Uterus (tissue), 4 donors: ENCODE results near the gene ZFP36L2. TPM values are rescaled to one million over a fixed set of nuclear protein-coding genes. Genes with fewer than 3 reads are reported as not detected.

Experiments
- DNase-seq, 2 donors: peaks; one replicate each; pipeline ENCODE4 v3.0.0-alpha.2; 2019 to 2020
- H3K27ac ChIP-seq, 2 donors: fragments of 200-600 bp; sonication (generic); 1 replicate in 1 of 2; 2 replicates in 1 of 2; pipeline ENCODE4 v1.5.1; 2016 to 2018
- H3K27me3 ChIP-seq, 2 donors: fragments of 200-600 bp; sonication (generic); one replicate each; pipeline ENCODE4 v1.5.1; 2018 to 2019; ENCODE audit warnings: control low read depth in 1 of 2
- H3K36me3 ChIP-seq, 2 donors: fragments of 200-600 bp; sonication (generic); one replicate each; pipeline ENCODE4 v1.5.1; 2019; ENCODE audit warnings: control low read depth in 1 of 2
- H3K4me1 ChIP-seq, 2 donors: fragments of 200-600 bp; sonication (generic); one replicate each; pipeline ENCODE4 v1.5.1; 2018 to 2019; ENCODE audit warnings: control low read depth in 1 of 2
- H3K4me3 ChIP-seq, 2 donors: fragments of 200-600 bp; sonication (generic); 1 replicate in 1 of 2; 2 replicates in 1 of 2; pipeline ENCODE4 v1.5.1; 2018 to 2019; ENCODE audit warnings: mild to moderate bottlenecking in 1 of 2
- H3K9me3 ChIP-seq, 2 donors: fragments of 200-600 bp; sonication (generic); one replicate each; pipeline ENCODE4 v1.5.1; 2019; ENCODE audit warnings: control low read depth in 1 of 2
- POLR2A ChIP-seq, 2 donors: fragments of 450-650 bp; IDR thresholded peaks; one replicate each; pipeline ENCODE4 v1.6.1; 2016; ENCODE audit warnings: antibody characterized with exemption in 2 of 2, mild to moderate bottlenecking in 1 of 2, moderate library complexity in 1 of 2
- intact Hi-C: fragments of 100-400 bp; cut with DNase I; formaldehyde crosslinking; loops from one replicate; pipeline ENCODE4 v1.15.1; 2023; ENCODE audit warnings: low total_unique reads
- total RNA-seq, 4 donors: library from RNA; depleted of rRNA in 3 of 4; stranded (reverse); fragments of >200 nt in 3 of 4; gene quantifications; one replicate each; pipeline versions ENCODE4 v1.1.0 to v1.2.4, GENCODE V29; 2014 to 2023
- TF ChIP-seq, protein P1 (sequence below), 4 experiments: fragments of 200-600 bp in 2 of 4; fragments of 450-650 bp in 2 of 4; sonication (generic) in 2 of 4; IDR thresholded peaks; one replicate each; pipeline ENCODE4 v1.5.1; 2016 to 2019; ENCODE audit warnings: antibody characterized with exemption in 4 of 4, mild to moderate bottlenecking in 2 of 4, moderate library complexity in 1 of 4
- donor health status: DM: yes; HTN: yes; CAD: no.

The ZFP36L2 gene
- total RNA-seq, 4 donors from 2014 or later, result 18.2 to 209 (median 67.2) TPM

DNA sequence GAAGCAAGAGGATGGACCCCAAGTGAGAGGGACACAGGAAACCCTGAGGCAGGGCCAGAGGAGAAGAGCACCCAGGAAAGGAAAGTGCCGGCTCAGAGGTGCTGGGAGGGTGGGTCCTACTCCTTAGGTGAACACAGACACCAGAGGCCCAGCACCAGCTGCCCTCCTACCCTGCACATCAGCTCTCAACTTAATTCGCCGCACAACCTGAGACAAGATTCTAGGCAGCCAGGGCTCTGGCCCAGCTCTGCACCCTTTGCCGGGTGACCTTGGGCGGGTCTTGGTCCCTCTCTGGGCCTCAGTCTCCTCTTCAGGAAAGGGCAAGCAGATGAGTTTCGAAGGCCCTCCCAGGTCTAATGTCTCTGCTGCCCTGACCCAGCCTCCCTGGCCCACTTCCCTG is 28.1 kb downstream of the ZFP36L2 start:
- no peak for DNase-seq
- Histone ChIP-seq H3K27me3 (no peaks in the 10 kb centered on the region), H3K4me1 (no peaks in the 10 kb centered on the region), H3K36me3 (no peaks in the 10 kb centered on the region), H3K4me3 (no peak overlapping the region), H3K27ac (no peak overlapping the region), H3K9me3 (no peaks in the 10 kb centered on the region)
- intact Hi-C loops, result no loop called here
- no peak for TF ChIP-seq POLR2A (IDR thresholded peaks at IDR 0.05)
- TF ChIP-seq, protein P1, sequence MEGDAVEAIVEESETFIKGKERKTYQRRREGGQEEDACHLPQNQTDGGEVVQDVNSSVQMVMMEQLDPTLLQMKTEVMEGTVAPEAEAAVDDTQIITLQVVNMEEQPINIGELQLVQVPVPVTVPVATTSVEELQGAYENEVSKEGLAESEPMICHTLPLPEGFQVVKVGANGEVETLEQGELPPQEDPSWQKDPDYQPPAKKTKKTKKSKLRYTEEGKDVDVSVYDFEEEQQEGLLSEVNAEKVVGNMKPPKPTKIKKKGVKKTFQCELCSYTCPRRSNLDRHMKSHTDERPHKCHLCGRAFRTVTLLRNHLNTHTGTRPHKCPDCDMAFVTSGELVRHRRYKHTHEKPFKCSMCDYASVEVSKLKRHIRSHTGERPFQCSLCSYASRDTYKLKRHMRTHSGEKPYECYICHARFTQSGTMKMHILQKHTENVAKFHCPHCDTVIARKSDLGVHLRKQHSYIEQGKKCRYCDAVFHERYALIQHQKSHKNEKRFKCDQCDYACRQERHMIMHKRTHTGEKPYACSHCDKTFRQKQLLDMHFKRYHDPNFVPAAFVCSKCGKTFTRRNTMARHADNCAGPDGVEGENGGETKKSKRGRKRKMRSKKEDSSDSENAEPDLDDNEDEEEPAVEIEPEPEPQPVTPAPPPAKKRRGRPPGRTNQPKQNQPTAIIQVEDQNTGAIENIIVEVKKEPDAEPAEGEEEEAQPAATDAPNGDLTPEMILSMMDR (IDR thresholded peaks at IDR 0.05), result no peak

DNA sequence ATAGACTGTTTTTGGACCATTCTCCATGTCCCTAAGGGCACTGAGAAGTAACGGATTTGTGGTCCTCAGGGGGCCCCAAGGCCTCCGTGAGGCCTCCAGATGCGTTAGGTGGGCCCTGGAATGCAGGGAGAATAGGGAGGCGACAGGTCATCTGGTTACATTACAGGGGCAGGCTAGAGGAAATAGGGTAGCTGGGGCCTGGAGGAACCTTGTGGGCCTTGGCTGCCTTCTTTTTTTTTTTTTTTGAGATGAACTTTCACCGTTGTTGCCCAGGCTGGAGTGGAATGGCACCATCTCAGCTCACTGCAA is 28.9 kb downstream of the ZFP36L2 start:
- H3K4me1 ChIP-seq, result no peaks in the 10 kb centered on the region
- no peak overlapping the region for H3K27ac ChIP-seq
- no peak overlapping the region for H3K4me3 ChIP-seq
- DNase-seq, result no peak
- H3K27me3 ChIP-seq, result no peaks in the 10 kb centered on the region
- no peak for TF ChIP-seq POLR2A (IDR thresholded peaks at IDR 0.05)
- TF ChIP-seq, protein P1 (IDR thresholded peaks at IDR 0.05), result no peak
- intact Hi-C loops, result no loop called here
- no peaks in the 10 kb centered on the region for H3K36me3 ChIP-seq
- H3K9me3 ChIP-seq, result no peaks in the 10 kb centered on the region

DNA sequence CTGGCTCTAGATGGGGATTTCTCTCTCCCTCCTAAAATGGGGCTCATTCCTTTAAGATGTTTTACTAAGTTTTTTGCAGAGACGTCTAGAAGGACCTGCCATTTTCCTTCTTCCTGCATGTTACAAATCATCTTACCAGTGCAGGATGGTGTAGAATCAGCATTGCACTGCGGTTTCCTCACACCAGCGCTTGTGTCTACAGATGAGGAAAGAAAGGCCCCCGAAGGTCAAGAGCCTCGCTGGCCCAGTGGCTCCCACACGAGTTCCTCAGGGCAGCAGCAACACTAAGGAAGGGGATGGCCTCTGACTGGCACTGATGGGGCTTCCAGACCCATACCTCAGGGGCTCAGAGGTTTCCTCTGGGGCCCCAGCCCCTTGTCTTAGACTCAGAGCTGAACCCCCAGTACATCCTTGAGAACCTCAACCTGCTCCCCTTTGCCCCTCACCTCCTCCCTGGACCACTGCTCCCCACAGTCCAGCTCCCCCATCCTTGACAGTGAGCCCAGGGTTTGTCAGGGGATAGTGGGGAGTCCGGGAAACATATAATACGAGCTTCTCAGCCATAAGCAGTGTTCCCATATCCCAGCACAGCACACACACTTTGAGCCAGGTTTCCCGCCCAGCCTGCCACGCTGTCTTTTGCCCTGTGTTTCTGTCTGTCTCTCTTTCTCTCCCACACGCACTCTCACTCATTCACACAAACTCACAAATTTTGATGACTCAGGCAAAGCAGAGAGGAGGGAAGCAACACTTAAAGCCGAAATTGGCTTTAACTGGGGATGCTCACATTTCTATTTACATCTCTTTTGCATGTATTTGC is 29.4 kb downstream of the ZFP36L2 start:
- intact Hi-C loops, result no loop called here
- no peak for DNase-seq
- TF ChIP-seq, protein P1 (IDR thresholded peaks at IDR 0.05), result no peak
- no peak for TF ChIP-seq POLR2A (IDR thresholded peaks at IDR 0.05)

DNA sequence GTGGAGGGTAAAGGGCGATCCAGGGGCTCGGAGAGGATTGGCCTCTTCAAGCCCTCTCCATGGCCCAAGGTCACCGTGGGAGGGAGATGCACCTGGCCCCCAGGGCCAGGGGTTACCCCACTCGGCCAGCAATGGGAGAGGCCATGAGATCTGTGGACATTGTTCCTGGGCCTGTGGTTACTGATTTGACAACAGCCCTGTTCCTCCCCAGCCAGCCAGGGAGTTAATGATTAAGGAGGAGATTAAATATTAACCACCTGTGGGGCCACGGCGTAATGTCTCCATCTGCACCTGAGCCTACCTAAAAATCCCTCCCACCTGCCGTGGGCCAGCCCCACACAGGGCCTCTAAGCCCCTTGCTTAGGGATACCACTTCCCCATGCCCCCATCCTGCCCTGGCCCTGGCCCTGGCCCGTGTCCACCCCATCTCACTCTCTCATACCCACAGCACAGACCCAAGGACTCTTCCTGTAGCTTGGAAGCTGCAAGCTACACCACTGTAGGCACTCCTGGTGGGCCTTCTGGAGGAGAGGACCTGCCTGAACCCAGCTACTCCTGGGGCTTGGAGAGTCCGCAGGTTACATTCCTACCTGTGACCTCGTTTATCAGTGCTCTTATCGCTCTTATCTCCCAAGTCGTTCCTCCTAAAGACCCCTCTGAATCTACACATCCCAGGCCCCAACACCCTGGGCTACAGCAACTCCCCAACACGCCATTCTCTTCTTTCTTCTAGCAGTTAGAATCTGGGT is 32.1 kb downstream of the ZFP36L2 start:
- no peak overlapping the region for H3K4me3 ChIP-seq

More for the DNA sequence above, 29.4 kb downstream of the ZFP36L2 start:
- Histone ChIP-seq H3K9me3 (no peaks in the 10 kb centered on the region), H3K36me3 (no peaks in the 10 kb centered on the region), H3K4me3 (no peak overlapping the region), H3K27ac (no peak overlapping the region), H3K4me1 (no peaks in the 10 kb centered on the region), H3K27me3 (no peaks in the 10 kb centered on the region)

More for the DNA sequence above, 32.1 kb downstream of the ZFP36L2 start:
- no peaks in the 10 kb centered on the region for H3K4me1 ChIP-seq
- no peak overlapping the region for H3K27ac ChIP-seq
- no peak for TF ChIP-seq POLR2A (IDR thresholded peaks at IDR 0.05)
- TF ChIP-seq, protein P1 (IDR thresholded peaks at IDR 0.05), result no peak
- intact Hi-C loops, result no loop called here
- no peaks in the 10 kb centered on the region for H3K9me3 ChIP-seq
- no peaks in the 10 kb centered on the region for H3K27me3 ChIP-seq
- DNase-seq, result no peak
- no peaks in the 10 kb centered on the region for H3K36me3 ChIP-seq
